A673 (cell line): Measurements from ENCODE around the gene RPE65. TPM values are rescaled to one million over a fixed set of nuclear protein-coding genes. Genes with fewer than 3 reads are reported as not detected.

Experiments used
- BruUV-seq: library from RNA; stranded (reverse); fragments of 400-500 nt; replicated peaks from 2 replicates; lab custom pipeline; 2021; lab: Mats Ljungman, UMichigan
- CTCF ChIA-PET: fragments of 300-600 bp; sonication (Branson Sonifier 250); formaldehyde crosslinking; loops from one replicate; lab custom pipeline; 2022; ENCODE audit warnings: antibody characterized with exemption; lab: Charles Lee
- POLR2A ChIA-PET: fragments of 300-600 bp; sonication (Branson Sonifier 250); formaldehyde crosslinking; loops from one replicate; lab custom pipeline; 2022; ENCODE audit warnings: antibody characterized with exemption; ENCODE audit not compliant: low non-redundant PET; lab: Charles Lee
- DNase-seq: peaks from one replicate; pipeline ENCODE4 v3.0.0-alpha.2; 2015; ENCODE audit warnings: low spot score
- H3K27ac ChIP-seq: fragments of 200-600 bp; sonication (generic); 2 replicates; pipeline ENCODE4 v1.5.1; 2016; ENCODE audit warnings: mixed run types, low read depth, mild to moderate bottlenecking, mixed read lengths, antibody characterized with exemption, low read length; ENCODE audit not compliant: poor library complexity, severe bottlenecking
- H3K27me3 ChIP-seq: fragments of 200-600 bp; sonication (generic); replicated peaks from 2 replicates; pipeline ENCODE4 v1.6.1; 2017; ENCODE audit warnings: mixed run types, low read depth, mild to moderate bottlenecking, mixed read lengths, antibody characterized with exemption, low read length; ENCODE audit not compliant: insufficient read depth, poor library complexity
- H3K36me3 ChIP-seq: fragments of 200-600 bp; sonication (generic); 2 replicates; pipeline ENCODE4 v1.6.1; 2016; ENCODE audit warnings: mixed run types, mild to moderate bottlenecking, mixed read lengths, antibody characterized with exemption, low read length; ENCODE audit not compliant: insufficient read depth, poor library complexity, severe bottlenecking
- H3K4me1 ChIP-seq: fragments of 200-600 bp; sonication (generic); 2 replicates; pipeline ENCODE4 v1.6.1; 2017; ENCODE audit warnings: mixed run types, mild to moderate bottlenecking, mixed read lengths, antibody characterized with exemption, low read length; ENCODE audit not compliant: insufficient read depth, poor library complexity, severe bottlenecking
- H3K4me3 ChIP-seq: fragments of 200-600 bp; sonication (generic); 2 replicates; pipeline ENCODE4 v1.5.1; 2016; ENCODE audit warnings: low read depth, mixed run types, mild to moderate bottlenecking, mixed read lengths, low read length; ENCODE audit not compliant: poor library complexity, severe bottlenecking
- H3K9me3 ChIP-seq: fragments of 200-600 bp; sonication (generic); 2 replicates; pipeline ENCODE4 v1.6.1; 2016; ENCODE audit warnings: mixed run types, low read depth, mild to moderate bottlenecking, mixed read lengths, antibody characterized with exemption, low read length; ENCODE audit not compliant: poor library complexity, severe bottlenecking
- CTCF ChIP-seq: fragments of 300-800, 200-600 bp; sonication (generic); conservative IDR thresholded peaks from 2 replicates; pipeline ENCODE4 v1.5.1; 2017; ENCODE audit warnings: low read depth, mild to moderate bottlenecking, antibody characterized with exemption, low read length, moderate library complexity, mixed read lengths
- EZH2 ChIP-seq: fragments of 200-600 bp; sonication (generic); IDR thresholded peaks from 2 replicates; pipeline ENCODE4 v1.6.1; 2017; ENCODE audit warnings: borderline replicate concordance, low read depth, mild to moderate bottlenecking, mixed read lengths, antibody characterized with exemption, low read length; ENCODE audit not compliant: poor library complexity, severe bottlenecking
- intact Hi-C: fragments of 100-400 bp; cut with micrococcal nuclease; formaldehyde crosslinking; loops from one replicate; pipeline ENCODE4 v1.10.0; 2022; ENCODE audit not compliant: unreplicated experiment
- total RNA-seq: library from RNA; stranded (reverse); gene quantifications from 2 replicates; pipeline ENCODE4 v1.2.3, GENCODE V29; 2021

Gene RPE65
- total RNA-seq, 1 experiment from 2014 or later = not detected

- Histone ChIP-seq H3K27ac (no peak overlapping the region), H3K4me3 (no peak overlapping the region), H3K9me3 (no peaks in the 10 kb centered on the region), H3K27me3 (no peaks in the 10 kb centered on the region), H3K36me3 (peaks cover 92% of the 10 kb centered on the region), H3K4me1 (peaks cover 7% of the 10 kb centered on the region)
- DNase-seq = no peak
- intact Hi-C loops = no loop called here
- POLR2A ChIA-PET = no interaction called here
- TF ChIP-seq EZH2 = no peak
- TF ChIP-seq CTCF = no peak
- CTCF ChIA-PET = no interaction called here
- no TSS peak for BruUV-seq
Measured at GRCh38 chr1:68490046-68490651, 40.4 kb upstream of the RPE65 start.

- peaks cover 97% of the 10 kb centered on the region for H3K36me3 ChIP-seq
- no peak overlapping the region for H3K27ac ChIP-seq
- no peaks in the 10 kb centered on the region for H3K4me1 ChIP-seq
- ChIA-PET CTCF (no interaction called here), POLR2A (no interaction called here)
- no peak overlapping the region for H3K4me3 ChIP-seq
- BruUV-seq = no TSS peak
- no peaks in the 10 kb centered on the region for H3K27me3 ChIP-seq
- no peak for DNase-seq
- intact Hi-C loops = no loop called here
- TF ChIP-seq CTCF (no peak; the same call in 1 of the 2 replicates), EZH2 (no peak)
- no peaks in the 10 kb centered on the region for H3K9me3 ChIP-seq
Measured at GRCh38 chr1:68485431-68486022, 35.8 kb upstream of the RPE65 start.

GRCh38 chr1:68484618-68485017 lies 34.9 kb upstream of the RPE65 start:
- intact Hi-C loops = no loop called here
- POLR2A ChIA-PET = no interaction called here
- Histone ChIP-seq H3K4me1 (no peaks in the 10 kb centered on the region), H3K4me3 (no peak overlapping the region), H3K27ac (no peak overlapping the region), H3K9me3 (no peaks in the 10 kb centered on the region), H3K36me3 (peaks cover 97% of the 10 kb centered on the region), H3K27me3 (no peaks in the 10 kb centered on the region)
- TF ChIP-seq EZH2 (no peak), CTCF (no peak)
- no peak for DNase-seq
- no TSS peak for BruUV-seq
- CTCF ChIA-PET = no interaction called here
